GM19043 (cell line): ENCODE measurements around the gene KRT78.
"Not testable (repeated sequence)": the region's sequence is repeated elsewhere in the genome, so short reads cannot be mapped to it uniquely, and the experiment has no call there.

Source experiments
- ATAC-seq: cut with Tn5 transposase; IDR thresholded peaks from one replicate; pipeline ENCODE4 v1.9.1; 2021; ENCODE audit warnings: low read depth; ENCODE audit not compliant: unreplicated experiment

KRT78 gene

GRCh38 chr12:52799505-52800211 lies 49.1 kb downstream of the KRT78 start:
- ATAC-seq, result no peak

GRCh38 chr12:52798671-52799504 lies 49.9 kb downstream of the KRT78 start:
- ATAC-seq, result no peak

- no peak for ATAC-seq
These were observed 50.7 kb downstream of the KRT78 start for GRCh38 chr12:52798003-52798670.

- no peak for ATAC-seq
These were observed 51.3 kb downstream of the KRT78 start for GRCh38 chr12:52797529-52797894.

GRCh38 chr12:52796839-52797528 lies 51.8 kb downstream of the KRT78 start:
- no peak for ATAC-seq

GRCh38 chr12:52796429-52796794 lies 52.4 kb downstream of the KRT78 start:
- no peak for ATAC-seq

GRCh38 chr12:52795694-52796428 lies 52.9 kb downstream of the KRT78 start, which contains the start of gene KRT3:
Gene KRT3, minus strand, starts transcription at chr12:52796117. Its CDS starts 75 bp downstream, at chr12:52796042.
- no peak for ATAC-seq

- ATAC-seq, result not testable (repeated sequence)
These were observed 53.5 kb downstream of the KRT78 start for GRCh38 chr12:52795332-52795674.

GRCh38 chr12:52794479-52795331 lies 54.1 kb downstream of the KRT78 start:
- ATAC-seq, result no peak

GRCh38 chr12:52792185-52793029 lies 56.4 kb downstream of the KRT78 start:
- ATAC-seq, result no peak

GRCh38 chr12:52791271-52792184 lies 57.3 kb downstream of the KRT78 start:
- ATAC-seq, result no peak

- ATAC-seq, result no peak
These were observed 58.1 kb downstream of the KRT78 start for GRCh38 chr12:52790427-52791270.

GRCh38 chr12:52789637-52790426 lies 59.0 kb downstream of the KRT78 start:
- no peak for ATAC-seq

GRCh38 chr12:52788876-52789636 lies 59.7 kb downstream of the KRT78 start:
- no peak for ATAC-seq
